Peyer's patch (tissue), 4 donors: ENCODE results near the gene LAIR1. TPM values are rescaled to one million over a fixed set of nuclear protein-coding genes. Genes with fewer than 3 reads are reported as not detected.

Experiments
- DNase-seq, 3 donors: peaks; one replicate each; pipeline ENCODE4 v3.0.0-alpha.2; 2017 to 2019
- H3K27ac ChIP-seq, 4 donors: fragments of 200-600 bp; sonication (generic); one replicate each; pipeline ENCODE4 v1.5.1; 2016 to 2019
- H3K27me3 ChIP-seq, 2 donors: fragments of 200-600 bp; sonication (generic); one replicate each; pipeline ENCODE4 v1.5.1; 2019
- H3K36me3 ChIP-seq, 3 donors: fragments of 200-600 bp; sonication (generic); one replicate each; pipeline ENCODE4 v1.5.1; 2016 to 2019
- H3K4me1 ChIP-seq, 4 donors: fragments of 200-600 bp; sonication (generic); one replicate each; pipeline ENCODE4 v1.5.1; 2016 to 2019
- H3K4me3 ChIP-seq, 4 donors: fragments of 200-600 bp; sonication (generic); 1 replicate in 3 of 4; 2 replicates in 1 of 4; pipeline ENCODE4 v1.5.1; 2016 to 2019; ENCODE audit warnings: mild to moderate bottlenecking in 1 of 4
- H3K9me3 ChIP-seq, 4 donors: fragments of 200-600 bp; sonication (generic); one replicate each; pipeline ENCODE4 v1.5.1; 2016 to 2019; ENCODE audit warnings: mild to moderate bottlenecking in 1 of 4
- POLR2A ChIP-seq, 2 donors: fragments of 450-650 bp; IDR thresholded peaks; one replicate each; pipeline ENCODE4 v1.5.1; 2017; ENCODE audit warnings: antibody characterized with exemption in 2 of 2, mild to moderate bottlenecking in 2 of 2, moderate library complexity in 2 of 2
- total RNA-seq, 4 donors: library from RNA; depleted of rRNA; stranded (reverse); fragments of >200 nt; gene quantifications; one replicate each; pipeline ENCODE4 v1.1.0, GENCODE V29; 2016
- TF ChIP-seq, protein P1 (sequence below), 6 experiments: fragments of 450-650 bp in 4 of 6; fragments of 200-600 bp in 2 of 6; sonication (generic) in 1 of 6; IDR thresholded peaks; one replicate each; pipeline ENCODE4 v1.5.1; 2017 to 2019; ENCODE audit warnings: antibody characterized with exemption in 6 of 6, mild to moderate bottlenecking in 3 of 6, moderate library complexity in 1 of 6

The LAIR1 gene
- total RNA-seq, 4 donors from 2014 or later: 2.6 to 51.2 (median 10.0) TPM

DNA sequence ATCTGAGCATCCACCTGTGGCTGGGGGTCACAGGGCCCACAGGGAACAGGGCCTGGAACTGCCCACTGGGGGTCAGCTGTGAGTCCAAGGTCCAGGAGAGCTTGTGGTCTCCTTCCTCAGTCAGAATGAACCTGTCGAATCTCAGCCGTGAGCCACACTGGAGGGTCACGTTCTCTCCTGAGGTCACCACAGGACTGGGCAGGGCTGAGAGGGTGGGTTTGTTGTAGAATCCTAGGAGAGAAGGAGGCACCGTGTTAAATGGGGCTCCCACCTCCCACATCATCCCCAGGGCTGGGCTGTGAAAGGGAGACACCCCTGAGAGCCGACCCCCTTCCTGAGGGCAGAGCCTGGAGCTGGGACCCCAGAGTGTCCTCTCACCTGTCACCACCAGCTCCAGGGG is 53.2 kb downstream of the LAIR1 start:
- Histone ChIP-seq H3K4me1 (no peaks in the 10 kb centered on the region), H3K36me3 (no peaks in the 10 kb centered on the region), H3K27me3 (no peaks in the 10 kb centered on the region), H3K9me3 (no peaks in the 10 kb centered on the region), H3K27ac (no peak overlapping the region), H3K4me3 (no peak overlapping the region)
- no peak for DNase-seq
- TF ChIP-seq, protein P1, sequence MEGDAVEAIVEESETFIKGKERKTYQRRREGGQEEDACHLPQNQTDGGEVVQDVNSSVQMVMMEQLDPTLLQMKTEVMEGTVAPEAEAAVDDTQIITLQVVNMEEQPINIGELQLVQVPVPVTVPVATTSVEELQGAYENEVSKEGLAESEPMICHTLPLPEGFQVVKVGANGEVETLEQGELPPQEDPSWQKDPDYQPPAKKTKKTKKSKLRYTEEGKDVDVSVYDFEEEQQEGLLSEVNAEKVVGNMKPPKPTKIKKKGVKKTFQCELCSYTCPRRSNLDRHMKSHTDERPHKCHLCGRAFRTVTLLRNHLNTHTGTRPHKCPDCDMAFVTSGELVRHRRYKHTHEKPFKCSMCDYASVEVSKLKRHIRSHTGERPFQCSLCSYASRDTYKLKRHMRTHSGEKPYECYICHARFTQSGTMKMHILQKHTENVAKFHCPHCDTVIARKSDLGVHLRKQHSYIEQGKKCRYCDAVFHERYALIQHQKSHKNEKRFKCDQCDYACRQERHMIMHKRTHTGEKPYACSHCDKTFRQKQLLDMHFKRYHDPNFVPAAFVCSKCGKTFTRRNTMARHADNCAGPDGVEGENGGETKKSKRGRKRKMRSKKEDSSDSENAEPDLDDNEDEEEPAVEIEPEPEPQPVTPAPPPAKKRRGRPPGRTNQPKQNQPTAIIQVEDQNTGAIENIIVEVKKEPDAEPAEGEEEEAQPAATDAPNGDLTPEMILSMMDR (IDR thresholded peaks at IDR 0.05): no peak
- TF ChIP-seq POLR2A (IDR thresholded peaks at IDR 0.05): no peak

DNA sequence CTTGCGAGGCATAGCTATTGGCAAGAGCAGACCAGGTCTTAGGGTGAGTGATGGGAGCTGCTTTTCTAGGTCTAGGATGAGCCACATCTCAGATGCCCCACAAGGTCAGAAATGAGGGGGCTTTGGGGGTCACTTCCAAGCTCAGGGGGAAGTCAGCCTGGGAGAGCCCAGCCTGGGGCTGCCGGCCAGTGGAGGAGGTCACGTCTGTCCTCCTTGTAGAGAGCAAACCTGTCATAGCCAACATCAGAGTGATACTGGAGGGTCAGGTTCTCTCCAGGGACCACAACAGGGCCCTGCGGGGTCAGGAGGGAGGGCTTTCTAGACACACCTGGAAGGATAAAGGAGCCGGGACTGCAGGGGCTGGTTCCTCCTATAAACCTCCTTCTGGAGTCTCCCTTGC is 54.2 kb downstream of the LAIR1 start:
- Histone ChIP-seq H3K27me3 (no peaks in the 10 kb centered on the region), H3K4me3 (no peak overlapping the region), H3K9me3 (no peaks in the 10 kb centered on the region), H3K4me1 (no peaks in the 10 kb centered on the region), H3K36me3 (no peaks in the 10 kb centered on the region), H3K27ac (no peak overlapping the region)
- DNase-seq: no peak
- TF ChIP-seq, protein P1 (IDR thresholded peaks at IDR 0.05): no peak
- TF ChIP-seq POLR2A (IDR thresholded peaks at IDR 0.05): no peak

DNA sequence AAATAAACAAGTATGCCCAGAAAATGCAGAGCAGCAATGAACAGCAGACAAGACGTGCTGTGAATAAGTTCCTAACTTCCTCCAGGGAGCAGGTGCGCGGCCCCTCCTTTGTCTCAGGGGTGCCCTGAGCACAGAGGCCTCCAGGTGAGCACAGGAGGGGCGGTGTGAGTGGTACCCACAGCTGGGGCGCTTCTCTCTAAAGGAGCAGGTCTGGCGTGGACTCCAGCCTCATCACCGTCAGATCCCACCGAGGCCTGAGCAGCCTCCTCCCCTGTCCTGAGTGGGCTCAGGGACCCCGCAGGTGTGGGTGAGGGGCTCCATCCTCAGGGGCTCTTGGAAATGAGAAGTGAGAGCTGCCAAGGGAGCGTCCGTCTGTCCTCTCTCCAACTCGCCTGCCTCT is 54.9 kb downstream of the LAIR1 start:
- no peaks in the 10 kb centered on the region for H3K4me1 ChIP-seq
- no peak for TF ChIP-seq POLR2A (IDR thresholded peaks at IDR 0.05)
- TF ChIP-seq, protein P1 (IDR thresholded peaks at IDR 0.05): no peak
- no peaks in the 10 kb centered on the region for H3K27me3 ChIP-seq
- no peaks in the 10 kb centered on the region for H3K36me3 ChIP-seq
- no peak overlapping the region for H3K27ac ChIP-seq
- H3K9me3 ChIP-seq: no peaks in the 10 kb centered on the region
- no peak overlapping the region for H3K4me3 ChIP-seq
- DNase-seq: no peak

DNA sequence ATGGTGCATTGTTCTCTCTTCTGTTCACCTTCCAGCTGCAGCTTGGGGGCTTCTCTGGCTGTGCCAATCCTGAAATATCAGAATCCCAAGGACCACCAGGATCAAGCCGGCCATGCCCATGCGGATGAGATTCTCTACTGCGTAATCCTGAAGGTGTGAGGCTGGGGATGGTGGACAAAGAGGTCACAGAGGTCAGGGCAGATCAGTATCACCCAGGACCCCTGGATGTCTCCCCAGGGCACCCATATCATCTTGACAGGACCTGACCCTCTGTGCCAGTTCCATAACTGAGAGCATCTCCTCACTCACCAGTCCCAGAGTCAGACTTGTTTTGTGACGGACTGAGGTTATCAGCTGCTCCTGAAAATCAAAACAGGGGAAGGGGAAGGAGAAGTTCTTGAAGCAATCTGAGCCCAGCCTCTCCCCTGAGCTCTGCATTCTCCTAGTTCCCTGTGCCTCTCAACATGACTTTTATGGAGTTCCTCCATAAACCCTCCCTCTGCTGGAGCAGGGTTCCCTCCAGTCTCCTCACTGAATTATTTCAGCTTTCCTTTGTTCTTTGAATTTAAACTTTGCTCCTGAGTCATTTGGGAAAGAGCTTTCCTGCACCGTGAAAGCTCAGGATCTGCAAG is 57.2 kb downstream of the LAIR1 start:
- H3K27me3 ChIP-seq: no peaks in the 10 kb centered on the region
- no peak overlapping the region for H3K27ac ChIP-seq
- TF ChIP-seq, protein P1 (IDR thresholded peaks at IDR 0.05): no peak
- TF ChIP-seq POLR2A (IDR thresholded peaks at IDR 0.05): no peak
- no peaks in the 10 kb centered on the region for H3K36me3 ChIP-seq
- no peak overlapping the region for H3K4me3 ChIP-seq
- no peaks in the 10 kb centered on the region for H3K9me3 ChIP-seq
- no peak for DNase-seq
- no peaks in the 10 kb centered on the region for H3K4me1 ChIP-seq

DNA sequence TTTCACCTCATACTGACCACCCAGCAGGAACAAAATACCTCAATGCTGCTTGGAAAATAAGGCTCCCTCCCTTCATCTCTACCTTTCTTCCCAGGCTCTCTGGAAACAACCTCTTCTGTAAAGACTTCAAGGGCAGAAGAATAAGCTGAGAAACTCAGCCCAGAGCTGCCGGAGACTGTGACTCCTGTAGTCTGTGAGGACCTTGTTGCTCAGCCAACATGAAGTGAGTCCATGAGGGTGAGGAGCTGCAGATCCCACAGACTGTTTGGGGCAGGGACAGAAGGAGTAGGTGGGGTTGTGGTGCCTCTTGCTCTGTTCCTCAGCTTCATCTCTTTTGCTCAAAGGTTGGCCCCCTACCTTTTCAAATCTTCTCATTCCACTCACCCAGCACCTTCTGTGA is 59.6 kb downstream of the LAIR1 start:
- no peaks in the 10 kb centered on the region for H3K4me1 ChIP-seq
- H3K27ac ChIP-seq: no peak overlapping the region
- no peaks in the 10 kb centered on the region for H3K27me3 ChIP-seq
- no peaks in the 10 kb centered on the region for H3K36me3 ChIP-seq
- peak in 1 of 3 donors; percentile 7 for DNase-seq
- no peaks in the 10 kb centered on the region for H3K9me3 ChIP-seq
- TF ChIP-seq, protein P1 (IDR thresholded peaks at IDR 0.05): no peak
- no peak for TF ChIP-seq POLR2A (IDR thresholded peaks at IDR 0.05)
- H3K4me3 ChIP-seq: no peak overlapping the region

DNA sequence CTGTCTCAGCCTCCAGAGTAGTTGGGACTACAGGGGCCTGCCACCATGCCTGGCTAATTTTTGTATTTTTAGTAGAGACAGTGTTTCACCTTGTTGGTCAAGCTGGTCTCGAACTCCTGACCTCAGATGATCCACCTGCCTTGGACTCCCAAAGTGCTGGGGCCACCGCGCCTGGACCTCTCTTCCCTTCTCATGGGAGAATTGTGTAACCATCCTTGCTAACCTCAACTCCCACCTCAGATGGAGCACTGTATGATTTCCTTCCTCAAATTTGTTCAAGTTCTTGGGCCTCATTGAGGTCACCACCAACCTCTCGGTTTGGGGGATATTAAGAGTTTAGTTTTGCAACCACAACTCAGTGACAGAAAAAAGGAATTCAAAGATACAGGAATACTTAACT is 62.5 kb downstream of the LAIR1 start:
- Histone ChIP-seq H3K9me3 (no peaks in the 10 kb centered on the region), H3K27me3 (no peaks in the 10 kb centered on the region), H3K4me3 (no peak overlapping the region), H3K36me3 (no peaks in the 10 kb centered on the region), H3K27ac (no peak overlapping the region), H3K4me1 (no peaks in the 10 kb centered on the region)
- TF ChIP-seq, protein P1 (IDR thresholded peaks at IDR 0.05): no peak
- TF ChIP-seq POLR2A (IDR thresholded peaks at IDR 0.05): no peak
- peak in 1 of 3 donors; percentile 8 for DNase-seq
